HL-60 (cell line): ENCODE data around the gene TFAP2D.

Experiments used
- DNase-seq, 2 experiments: peaks; one replicate each; pipeline ENCODE4 v3.0.0-alpha.2; 2010 to 2020; ENCODE audit warnings: low read depth in 1 of 2, low spot score in 1 of 2
- H3K27ac ChIP-seq: fragments of 250-450 bp; sonication (Bioruptor Pico); replicated peaks from 2 replicates; pipeline ENCODE4 v1.5.1; 2020; ENCODE audit warnings: mild to moderate bottlenecking, moderate library complexity
- H3K27me3 ChIP-seq: fragments of 250-450 bp; sonication (Bioruptor Pico); 2 replicates; pipeline ENCODE4 v1.5.1; 2021; ENCODE audit warnings: mild to moderate bottlenecking, moderate library complexity; ENCODE audit not compliant: insufficient read depth, poor library complexity, severe bottlenecking
- H3K4me3 ChIP-seq: replicated peaks from 2 replicates; pipeline ENCODE4 v1.5.1; 2011; ENCODE audit warnings: mild to moderate bottlenecking, control low read depth, low read length; ENCODE audit not compliant: insufficient read depth
- GABPA ChIP-seq: IDR thresholded peaks from 2 replicates; pipeline ENCODE4 v1.6.1; 2012; ENCODE audit warnings: low read depth
- POLR2AphosphoS5 ChIP-seq: IDR thresholded peaks from 2 replicates; pipeline ENCODE4 v1.6.1; 2012; ENCODE audit warnings: low read depth
- SPI1 ChIP-seq: IDR thresholded peaks from 2 replicates; pipeline ENCODE4 v1.6.1; 2012; ENCODE audit warnings: low read depth, mild to moderate bottlenecking, borderline replicate concordance
- TF ChIP-seq, protein P1 (sequence below): IDR thresholded peaks from 2 replicates; pipeline ENCODE4 v1.6.1; 2012; ENCODE audit warnings: low read depth; ENCODE audit not compliant: insufficient replicate concordance
- TF ChIP-seq, protein P2 (sequence below): IDR thresholded peaks from one replicate; pipeline ENCODE4 v1.5.1; 2011; ENCODE audit warnings: low read length, control low read depth, inconsistent platforms; ENCODE audit not compliant: insufficient read depth

TFAP2D gene

DNA sequence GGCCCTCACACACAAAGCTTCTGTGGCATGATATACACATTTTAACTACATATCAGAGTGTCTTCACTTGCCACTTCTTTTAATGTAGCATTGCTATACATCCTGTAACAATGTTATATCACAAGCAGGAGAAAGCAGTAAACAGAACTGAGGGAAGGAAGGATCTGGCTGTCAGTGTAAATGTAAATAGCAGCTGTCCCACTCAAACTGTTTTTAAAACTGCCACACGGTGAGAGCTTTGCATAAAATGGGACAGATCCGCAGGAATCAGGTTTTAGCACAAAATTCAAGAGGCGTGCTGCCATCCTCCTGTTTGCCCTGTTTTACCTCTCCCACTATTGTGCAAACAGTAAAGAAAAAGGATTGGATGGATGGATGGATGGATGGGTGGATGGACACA lies 28.8 kb downstream of the TFAP2D start:
- DNase-seq = no peak
- TF ChIP-seq, protein P1, sequence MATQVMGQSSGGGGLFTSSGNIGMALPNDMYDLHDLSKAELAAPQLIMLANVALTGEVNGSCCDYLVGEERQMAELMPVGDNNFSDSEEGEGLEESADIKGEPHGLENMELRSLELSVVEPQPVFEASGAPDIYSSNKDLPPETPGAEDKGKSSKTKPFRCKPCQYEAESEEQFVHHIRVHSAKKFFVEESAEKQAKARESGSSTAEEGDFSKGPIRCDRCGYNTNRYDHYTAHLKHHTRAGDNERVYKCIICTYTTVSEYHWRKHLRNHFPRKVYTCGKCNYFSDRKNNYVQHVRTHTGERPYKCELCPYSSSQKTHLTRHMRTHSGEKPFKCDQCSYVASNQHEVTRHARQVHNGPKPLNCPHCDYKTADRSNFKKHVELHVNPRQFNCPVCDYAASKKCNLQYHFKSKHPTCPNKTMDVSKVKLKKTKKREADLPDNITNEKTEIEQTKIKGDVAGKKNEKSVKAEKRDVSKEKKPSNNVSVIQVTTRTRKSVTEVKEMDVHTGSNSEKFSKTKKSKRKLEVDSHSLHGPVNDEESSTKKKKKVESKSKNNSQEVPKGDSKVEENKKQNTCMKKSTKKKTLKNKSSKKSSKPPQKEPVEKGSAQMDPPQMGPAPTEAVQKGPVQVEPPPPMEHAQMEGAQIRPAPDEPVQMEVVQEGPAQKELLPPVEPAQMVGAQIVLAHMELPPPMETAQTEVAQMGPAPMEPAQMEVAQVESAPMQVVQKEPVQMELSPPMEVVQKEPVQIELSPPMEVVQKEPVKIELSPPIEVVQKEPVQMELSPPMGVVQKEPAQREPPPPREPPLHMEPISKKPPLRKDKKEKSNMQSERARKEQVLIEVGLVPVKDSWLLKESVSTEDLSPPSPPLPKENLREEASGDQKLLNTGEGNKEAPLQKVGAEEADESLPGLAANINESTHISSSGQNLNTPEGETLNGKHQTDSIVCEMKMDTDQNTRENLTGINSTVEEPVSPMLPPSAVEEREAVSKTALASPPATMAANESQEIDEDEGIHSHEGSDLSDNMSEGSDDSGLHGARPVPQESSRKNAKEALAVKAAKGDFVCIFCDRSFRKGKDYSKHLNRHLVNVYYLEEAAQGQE = no peak
- TF ChIP-seq GABPA = no peak
- no peak for TF ChIP-seq POLR2AphosphoS5
- TF ChIP-seq, protein P2, sequence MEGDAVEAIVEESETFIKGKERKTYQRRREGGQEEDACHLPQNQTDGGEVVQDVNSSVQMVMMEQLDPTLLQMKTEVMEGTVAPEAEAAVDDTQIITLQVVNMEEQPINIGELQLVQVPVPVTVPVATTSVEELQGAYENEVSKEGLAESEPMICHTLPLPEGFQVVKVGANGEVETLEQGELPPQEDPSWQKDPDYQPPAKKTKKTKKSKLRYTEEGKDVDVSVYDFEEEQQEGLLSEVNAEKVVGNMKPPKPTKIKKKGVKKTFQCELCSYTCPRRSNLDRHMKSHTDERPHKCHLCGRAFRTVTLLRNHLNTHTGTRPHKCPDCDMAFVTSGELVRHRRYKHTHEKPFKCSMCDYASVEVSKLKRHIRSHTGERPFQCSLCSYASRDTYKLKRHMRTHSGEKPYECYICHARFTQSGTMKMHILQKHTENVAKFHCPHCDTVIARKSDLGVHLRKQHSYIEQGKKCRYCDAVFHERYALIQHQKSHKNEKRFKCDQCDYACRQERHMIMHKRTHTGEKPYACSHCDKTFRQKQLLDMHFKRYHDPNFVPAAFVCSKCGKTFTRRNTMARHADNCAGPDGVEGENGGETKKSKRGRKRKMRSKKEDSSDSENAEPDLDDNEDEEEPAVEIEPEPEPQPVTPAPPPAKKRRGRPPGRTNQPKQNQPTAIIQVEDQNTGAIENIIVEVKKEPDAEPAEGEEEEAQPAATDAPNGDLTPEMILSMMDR = no peak
- no peak for TF ChIP-seq SPI1
- Histone ChIP-seq H3K27me3 (no peaks in the 10 kb centered on the region), H3K27ac (no peak overlapping the region), H3K4me3 (no peak overlapping the region)

DNA sequence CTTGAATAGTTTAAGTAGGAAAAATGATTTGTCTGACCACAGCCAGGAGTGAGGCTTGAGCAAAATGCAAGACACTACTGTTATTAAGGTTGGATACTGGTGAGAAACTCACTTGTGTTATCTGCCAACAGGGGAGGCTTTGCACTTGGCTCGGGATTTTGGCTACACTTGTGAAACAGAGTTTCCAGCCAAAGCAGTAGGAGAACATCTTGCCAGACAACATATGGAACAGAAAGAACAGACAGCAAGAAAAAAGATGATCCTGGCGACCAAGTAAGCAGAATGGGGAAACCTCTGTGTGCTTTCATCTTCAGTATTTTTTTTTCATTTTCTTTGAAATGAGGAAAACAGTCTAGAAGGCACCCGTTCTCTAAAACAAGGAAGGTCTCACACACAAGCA lies 31.6 kb downstream of the TFAP2D start:
- no peak overlapping the region for H3K4me3 ChIP-seq
- TF ChIP-seq, protein P2 = no peak
- TF ChIP-seq, protein P1 = no peak
- TF ChIP-seq SPI1 (no peak), GABPA (no peak), POLR2AphosphoS5 (no peak)
- DNase-seq = no peak
- H3K27me3 ChIP-seq = no peaks in the 10 kb centered on the region
- H3K27ac ChIP-seq = no peak overlapping the region

DNA sequence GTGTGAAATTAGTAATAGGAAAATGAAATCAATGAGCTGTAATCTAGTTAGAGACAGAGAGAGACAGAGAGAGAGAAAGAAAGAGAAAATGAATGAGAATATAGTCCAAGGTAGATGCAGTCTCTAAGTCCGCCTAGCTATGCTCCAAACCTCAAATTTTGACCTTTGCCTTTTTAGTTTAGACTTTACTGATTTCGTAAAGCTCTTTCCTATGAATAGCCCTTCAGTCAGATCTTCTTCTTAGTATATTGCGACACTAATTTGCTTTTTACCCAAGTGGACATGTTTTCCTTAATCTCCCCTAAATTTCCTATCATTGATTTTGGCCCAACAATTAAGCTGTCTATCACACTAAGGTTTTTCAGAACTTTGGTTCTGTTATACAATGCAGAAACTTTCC lies 49.5 kb downstream of the TFAP2D start:
- no peak overlapping the region for H3K4me3 ChIP-seq
- TF ChIP-seq, protein P2 = no peak
- TF ChIP-seq POLR2AphosphoS5 (no peak), SPI1 (no peak), GABPA (no peak)
- TF ChIP-seq, protein P1 = no peak
- no peaks in the 10 kb centered on the region for H3K27me3 ChIP-seq
- no peak overlapping the region for H3K27ac ChIP-seq
- DNase-seq = no peak
